Naive thymus-derived CD4-positive, alpha-beta T cell (primary cell): ENCODE results near the gene OR4A47. TPM values are rescaled to one million over a fixed set of nuclear protein-coding genes. Genes with fewer than 3 reads are reported as not detected.

Source experiments
- polyA plus RNA-seq, 2 donors: library from polyadenylated mRNA; unstranded; fragments of 300-500 nt; fragmentation: Illumina TruSeq; gene quantifications; one replicate each; pipeline ENCODE4 v1.2.3, GENCODE V29; 2021
- total RNA-seq, 6 experiments: library from RNA in 5 of 6; stranded (reverse) in 5 of 6; gene quantifications; 1 replicate in 5 of 6; 2 replicates in 1 of 6; pipeline ENCODE4 v1.2.3 and lab custom pipeline; 2021 to 2026

The OR4A47 gene
- total and polyA plus RNA-seq, 7 experiments from 2014 or later: not detected

Other genes with a start within 250 kb of the OR4A47 start
- not detected for gene OR4X2, start 243.7 kb upstream of the OR4A47 start, total RNA-seq
- gene OR4X2, start 243.7 kb upstream of the OR4A47 start, polyA plus RNA-seq: not detected
- not detected for gene OR4X1, start 224.9 kb upstream of the OR4A47 start, total RNA-seq
- not detected for gene OR4X1, start 224.9 kb upstream of the OR4A47 start, polyA plus RNA-seq
- gene OR4S1, start 182.6 kb upstream of the OR4A47 start, total RNA-seq: not detected
- gene OR4S1, start 182.6 kb upstream of the OR4A47 start, polyA plus RNA-seq: not detected
- not detected for gene OR4C3, start 163.9 kb upstream of the OR4A47 start, total RNA-seq
- gene OR4C3, start 163.9 kb upstream of the OR4A47 start, polyA plus RNA-seq: not detected
- gene OR4C5, start 122.3 kb upstream of the OR4A47 start, total RNA-seq: not detected
- not detected for gene OR4C5, start 122.3 kb upstream of the OR4A47 start, polyA plus RNA-seq